Endothelial cell of umbilical vein (primary cell): ENCODE results near the gene CCDC59. TPM values are rescaled to one million over a fixed set of nuclear protein-coding genes. Genes with fewer than 3 reads are reported as not detected.

ENCODE experiments used
- BruUV-seq: library from RNA; stranded (reverse); fragments of 400-500 nt; replicated peaks from 2 replicates; lab custom pipeline; 2021; lab: Mats Ljungman, UMichigan
- CTCF ChIA-PET: fragments of 300-600, 350-600 bp; sonication (Branson Sonifier 250); formaldehyde crosslinking; loops from one replicate; lab custom pipeline; 2021; ENCODE audit warnings: antibody characterized with exemption, inconsistent platforms; lab: Charles Lee
- POLR2A ChIA-PET: fragments of 300-600, 350-600 bp; sonication (Branson Sonifier 250); formaldehyde crosslinking; loops from one replicate; lab custom pipeline; 2021; ENCODE audit warnings: antibody characterized with exemption, inconsistent platforms; lab: Charles Lee
- DNase-seq: peaks from one replicate; pipeline ENCODE4 v3.0.0-alpha.2; 2011; ENCODE audit warnings: low read depth, low spot score
- FAIRE-seq: peaks from 2 replicates; lab custom pipeline; 2011; peaks lifted over from hg19 to GRCh38; lab: Jason Lieb, UNC
- H2AFZ ChIP-seq: 2 replicates; pipeline ENCODE4 v1.6.0; 2012; ENCODE audit warnings: low read depth, low read length, control low read depth, inconsistent platforms
- H3K27ac ChIP-seq: 2 replicates; pipeline ENCODE4 v1.5.1; 2011; ENCODE audit warnings: low read depth, mild to moderate bottlenecking, control low read depth, low read length, moderate library complexity; ENCODE audit not compliant: insufficient read depth
- H3K27me3 ChIP-seq, 2 experiments: 2 replicates each; pipeline versions ENCODE4 v1.6.0 to v1.6.1; 2011; ENCODE audit warnings: low read length in 2 of 2, mixed read lengths in 1 of 2; ENCODE audit not compliant: control insufficient read depth in 2 of 2, insufficient read depth in 2 of 2
- H3K36me3 ChIP-seq, 2 experiments: 2 replicates in 1 of 2; 3 replicates in 1 of 2; pipeline ENCODE4 v1.5.1; 2011; ENCODE audit warnings: low read length in 2 of 2, mild to moderate bottlenecking in 1 of 2, moderate library complexity in 1 of 2; ENCODE audit not compliant: control insufficient read depth in 2 of 2, insufficient read depth in 2 of 2; ENCODE audit errors: extremely low read depth in 1 of 2
- H3K4me1 ChIP-seq: 3 replicates; pipeline ENCODE4 v1.5.1; 2011; ENCODE audit warnings: mild to moderate bottlenecking, low read length; ENCODE audit not compliant: control insufficient read depth, insufficient read depth; ENCODE audit errors: extremely low read depth
- H3K4me2 ChIP-seq: 2 replicates; pipeline ENCODE4 v1.6.1; 2011; ENCODE audit warnings: low read length, control low read depth, mixed read lengths; ENCODE audit not compliant: insufficient read depth
- H3K4me3 ChIP-seq, 3 experiments: fragments of 200-600 bp in 1 of 3; sonication (generic), shearing (Covaris generic) in 1 of 3; replicated peaks in 1 of 3; 2 replicates each; pipeline ENCODE4 v1.5.1; 2011 to 2016; ENCODE audit warnings: control low read depth in 3 of 3, low read length in 3 of 3, mild to moderate bottlenecking in 2 of 3, inconsistent platforms in 1 of 3, low read depth in 1 of 3, moderate library complexity in 1 of 3; ENCODE audit not compliant: insufficient read depth in 1 of 3
- H3K79me2 ChIP-seq: 2 replicates; pipeline ENCODE4 v1.6.0; 2012; ENCODE audit warnings: low read length, inconsistent platforms; ENCODE audit not compliant: control insufficient read depth, insufficient read depth
- H3K9ac ChIP-seq: replicated peaks from 2 replicates; pipeline ENCODE3; 2011; ENCODE audit warnings: low read length, control low read depth; ENCODE audit not compliant: insufficient read depth; ENCODE audit errors: extremely low read depth
- H3K9me1 ChIP-seq: replicated peaks from 3 replicates; pipeline ENCODE4 v1.6.0; 2011; ENCODE audit warnings: mild to moderate bottlenecking, low read length; ENCODE audit not compliant: control insufficient read depth, insufficient read depth; ENCODE audit errors: extremely low read depth
- H3K9me3 ChIP-seq: replicated peaks from 2 replicates; pipeline ENCODE4 v1.5.1; 2012; ENCODE audit warnings: low read length, inconsistent platforms; ENCODE audit not compliant: control insufficient read depth, insufficient read depth
- H4K20me1 ChIP-seq: replicated peaks from 2 replicates; pipeline ENCODE3; 2011; ENCODE audit warnings: mild to moderate bottlenecking, low read length; ENCODE audit not compliant: control insufficient read depth, insufficient read depth; ENCODE audit errors: extremely low read depth
- EZH2 ChIP-seq: IDR thresholded peaks from 2 replicates; pipeline ENCODE4 v1.6.1; 2012; ENCODE audit warnings: borderline replicate concordance, low read depth, mild to moderate bottlenecking, moderate library complexity, low read length, inconsistent platforms; ENCODE audit not compliant: severe bottlenecking
- FOS ChIP-seq: IDR thresholded peaks from 2 replicates; pipeline ENCODE4 v1.6.1; 2011; ENCODE audit warnings: mild to moderate bottlenecking, low read length, moderate library complexity, borderline replicate concordance; ENCODE audit not compliant: insufficient read depth
- GATA2 ChIP-seq: IDR thresholded peaks from 2 replicates; pipeline ENCODE4 v1.7.0; 2011; ENCODE audit warnings: low read depth, mild to moderate bottlenecking, moderate library complexity, mixed read lengths, low read length; ENCODE audit not compliant: insufficient read length, insufficient read depth
- JUN ChIP-seq: IDR thresholded peaks from 2 replicates; pipeline ENCODE4 v1.6.1; 2011; ENCODE audit warnings: borderline replicate concordance, low read depth; ENCODE audit not compliant: insufficient read length, insufficient read depth
- MYC ChIP-seq: IDR thresholded peaks from one replicate; pipeline ENCODE4 v1.6.1; 2011; ENCODE audit warnings: mild to moderate bottlenecking, low read depth, low read length
- POLR2A ChIP-seq: IDR thresholded peaks from 2 replicates; pipeline ENCODE4 v1.6.1; 2012; ENCODE audit warnings: low read depth, mild to moderate bottlenecking, control low read depth, low read length
- POLR2AphosphoS5 ChIP-seq: IDR thresholded peaks from 2 replicates; pipeline ENCODE4 v1.6.1; 2012; ENCODE audit warnings: low read depth, mild to moderate bottlenecking, control low read depth, low read length, moderate library complexity; ENCODE audit not compliant: insufficient read depth
- dilution Hi-C: fragments of 300-500 bp; cut with MboI; formaldehyde crosslinking; loops from one replicate; pipeline ENCODE4 v1.15.0; 2019; ENCODE audit warnings: low sequenced_read_pairs; ENCODE audit not compliant: extremely low pct_ligation_motif_present
- intact Hi-C: fragments of 100-400 bp; cut with micrococcal nuclease; formaldehyde crosslinking; loops from one replicate; pipeline ENCODE4 v1.10.0; 2022
- polyA plus RNA-seq, 4 experiments: library from polyadenylated mRNA; depleted of rRNA in 3 of 4; stranded (reverse) in 3 of 4; unstranded in 1 of 4; fragments of >200 nt; gene quantifications; 2 replicates each; pipeline versions ENCODE4 v1.2.1 to v1.2.3, GENCODE V29; 2011 to 2012; ENCODE audit warnings: missing spikeins in 1 of 4
- total RNA-seq: library from RNA; stranded (reverse); gene quantifications from 2 replicates; pipeline ENCODE4 v1.2.3, GENCODE V29; 2021
- TF ChIP-seq, protein P1 (sequence below): IDR thresholded peaks from 2 replicates; pipeline ENCODE4 v1.6.1; 2011; ENCODE audit not compliant: insufficient read depth, insufficient read length
- TF ChIP-seq, protein P2 (sequence below), 2 donors: IDR thresholded peaks; 1 replicate in 1 of 2; 2 replicates in 1 of 2; pipeline ENCODE4 v1.5.1; 2011; ENCODE audit warnings: low read length in 2 of 2, mild to moderate bottlenecking in 2 of 2, moderate library complexity in 2 of 2, control low read depth in 1 of 2, inconsistent platforms in 1 of 2, low read depth in 1 of 2; ENCODE audit not compliant: insufficient read depth in 1 of 2; ENCODE audit errors: extremely low read depth in 1 of 2

The CCDC59 gene
- total and polyA plus RNA-seq, 2 donors (not counting 3 experiments of a cell fraction or from before 2014, with no cell fraction given): 12.1 to 45.4 TPM

DNA sequence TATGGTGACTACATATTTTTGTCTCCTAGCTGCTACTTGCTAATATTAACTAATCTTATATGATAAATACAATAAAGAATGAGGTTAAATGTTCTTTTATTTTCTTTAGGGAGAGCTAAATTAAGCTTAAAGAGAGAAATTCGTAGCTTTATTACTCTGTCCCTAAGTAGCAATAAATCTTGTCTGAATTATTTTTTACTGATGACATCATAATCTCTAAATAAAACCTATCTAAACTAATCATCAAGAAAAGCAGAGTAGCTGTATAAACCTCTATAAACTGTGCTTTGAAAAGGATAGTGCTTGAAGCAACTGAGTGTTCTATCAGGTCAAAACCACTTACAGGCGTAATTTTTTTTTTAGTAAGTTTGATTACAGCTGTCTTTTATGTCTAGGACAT lies 42.6 kb upstream of the CCDC59 start:
- H3K27me3 ChIP-seq: no peaks in the 10 kb centered on the region
- no peaks in the 10 kb centered on the region for H3K4me1 ChIP-seq
- no peak overlapping the region for H3K9ac ChIP-seq
- BruUV-seq: no TSS peak
- dilution Hi-C loops: no loop called here
- no peaks in the 10 kb centered on the region for H3K36me3 ChIP-seq
- no peaks in the 10 kb centered on the region for H3K79me2 ChIP-seq
- ChIA-PET CTCF (interaction anchor here (1.4 kb wide), 1 partner anchor 11 kb away, joined by 3 read pairs; no protein-coding TSS in a partner anchor), POLR2A (no interaction called here)
- no peaks in the 10 kb centered on the region for H3K9me1 ChIP-seq
- no peak overlapping the region for H3K27ac ChIP-seq
- H3K4me2 ChIP-seq: no peak overlapping the region
- no peak overlapping the region for H2AFZ ChIP-seq
- DNase-seq: no peak
- no peaks in the 10 kb centered on the region for H3K9me3 ChIP-seq
- FAIRE-seq: no peak
- TF ChIP-seq POLR2AphosphoS5: no peak
- TF ChIP-seq MYC: no peak
- TF ChIP-seq, protein P1, sequence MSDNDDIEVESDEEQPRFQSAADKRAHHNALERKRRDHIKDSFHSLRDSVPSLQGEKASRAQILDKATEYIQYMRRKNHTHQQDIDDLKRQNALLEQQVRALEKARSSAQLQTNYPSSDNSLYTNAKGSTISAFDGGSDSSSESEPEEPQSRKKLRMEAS: no peak
- no peak for TF ChIP-seq EZH2
- no peak for TF ChIP-seq GATA2
- TF ChIP-seq, protein P2, sequence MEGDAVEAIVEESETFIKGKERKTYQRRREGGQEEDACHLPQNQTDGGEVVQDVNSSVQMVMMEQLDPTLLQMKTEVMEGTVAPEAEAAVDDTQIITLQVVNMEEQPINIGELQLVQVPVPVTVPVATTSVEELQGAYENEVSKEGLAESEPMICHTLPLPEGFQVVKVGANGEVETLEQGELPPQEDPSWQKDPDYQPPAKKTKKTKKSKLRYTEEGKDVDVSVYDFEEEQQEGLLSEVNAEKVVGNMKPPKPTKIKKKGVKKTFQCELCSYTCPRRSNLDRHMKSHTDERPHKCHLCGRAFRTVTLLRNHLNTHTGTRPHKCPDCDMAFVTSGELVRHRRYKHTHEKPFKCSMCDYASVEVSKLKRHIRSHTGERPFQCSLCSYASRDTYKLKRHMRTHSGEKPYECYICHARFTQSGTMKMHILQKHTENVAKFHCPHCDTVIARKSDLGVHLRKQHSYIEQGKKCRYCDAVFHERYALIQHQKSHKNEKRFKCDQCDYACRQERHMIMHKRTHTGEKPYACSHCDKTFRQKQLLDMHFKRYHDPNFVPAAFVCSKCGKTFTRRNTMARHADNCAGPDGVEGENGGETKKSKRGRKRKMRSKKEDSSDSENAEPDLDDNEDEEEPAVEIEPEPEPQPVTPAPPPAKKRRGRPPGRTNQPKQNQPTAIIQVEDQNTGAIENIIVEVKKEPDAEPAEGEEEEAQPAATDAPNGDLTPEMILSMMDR (IDR thresholded peaks at IDR 0.05; ENCODE audit: extremely low read depth in 1 of 2, insufficient read depth in 1 of 2, low read depth in 1 of 2, low read length in 2 of 2): no peak
- TF ChIP-seq POLR2A: no peak
- no peak for TF ChIP-seq JUN
- no peak for TF ChIP-seq FOS
- H3K4me3 ChIP-seq: no peak overlapping the region
- intact Hi-C loops: no loop called here
- H4K20me1 ChIP-seq: no peaks in the 10 kb centered on the region
